ENCODE measurements around the gene TMEM252.

TMEM252 gene

GRCh38 chr9:68495247-68495646 lies 45.4 kb downstream of the TMEM252 start:
- DNase-seq (ENCODE audit: insufficient read length) (no peak), FAIRE-seq (no peak)
- no peak for TF ChIP-seq TAF1 (IDR thresholded peaks at IDR 0.05; ENCODE audit: borderline replicate concordance, low read depth, low read length)
- no peak for TF ChIP-seq POLR2AphosphoS5 (IDR thresholded peaks at IDR 0.05; ENCODE audit: low read depth, low read length)

- TF ChIP-seq POLR2A (IDR thresholded peaks at IDR 0.05; ENCODE audit: low read depth, low read length) = no peak
- TF ChIP-seq TAF1 (IDR thresholded peaks at IDR 0.05; ENCODE audit: borderline replicate concordance, low read depth, low read length) = no peak
- TF ChIP-seq POLR2AphosphoS5 (IDR thresholded peaks at IDR 0.05; ENCODE audit: low read depth, low read length) = no peak
- DNase-seq (ENCODE audit: insufficient read length) = no peak
Measured at GRCh38 chr9:68493958-68494577, 46.6 kb downstream of the TMEM252 start.

GRCh38 chr9:68493541-68493940 lies 47.1 kb downstream of the TMEM252 start:
- TF ChIP-seq POLR2AphosphoS5 (IDR thresholded peaks at IDR 0.05; ENCODE audit: low read depth, low read length) (no peak), POLR2A (IDR thresholded peaks at IDR 0.05; ENCODE audit: low read depth, low read length) (no peak), TAF1 (IDR thresholded peaks at IDR 0.05; ENCODE audit: borderline replicate concordance, low read depth, low read length) (no peak)
- DNase-seq (ENCODE audit: insufficient read length) (no peak), FAIRE-seq (no peak)

More at GRCh38 chr9:68493958-68494577, 46.6 kb downstream of the TMEM252 start:
- FAIRE-seq = no peak

GRCh38 chr9:68492806-68493205 lies 47.9 kb downstream of the TMEM252 start:
- FAIRE-seq (no peak), DNase-seq (ENCODE audit: insufficient read length) (no peak)
- TF ChIP-seq TAF1 (IDR thresholded peaks at IDR 0.05; ENCODE audit: borderline replicate concordance, low read depth, low read length) = no peak
- no peak for TF ChIP-seq POLR2AphosphoS5 (IDR thresholded peaks at IDR 0.05; ENCODE audit: low read depth, low read length)
- no peak for TF ChIP-seq POLR2A (IDR thresholded peaks at IDR 0.05; ENCODE audit: low read depth, low read length)

GRCh38 chr9:68489646-68490045 lies 51.0 kb downstream of the TMEM252 start:
- TF ChIP-seq POLR2AphosphoS5 (IDR thresholded peaks at IDR 0.05; ENCODE audit: low read depth, low read length) (no peak), TAF1 (IDR thresholded peaks at IDR 0.05; ENCODE audit: borderline replicate concordance, low read depth, low read length) (no peak), POLR2A (IDR thresholded peaks at IDR 0.05; ENCODE audit: low read depth, low read length) (no peak)
- DNase-seq (ENCODE audit: insufficient read length) (no peak), FAIRE-seq (no peak)

- FAIRE-seq (no peak), DNase-seq (ENCODE audit: insufficient read length) (no peak)
- TF ChIP-seq POLR2AphosphoS5 (IDR thresholded peaks at IDR 0.05; ENCODE audit: low read depth, low read length) (no peak), POLR2A (IDR thresholded peaks at IDR 0.05; ENCODE audit: low read depth, low read length) (no peak), TAF1 (IDR thresholded peaks at IDR 0.05; ENCODE audit: borderline replicate concordance, low read depth, low read length) (no peak)
Measured at GRCh38 chr9:68488126-68488525, 52.6 kb downstream of the TMEM252 start.

Measured in GM12892 (cell line).